ENCODE measurements around the gene NF1.

The NF1 gene

GRCh38 chr17:31060791-31061550, 33.8 kb upstream of the NF1 start:
- Histone ChIP-seq H3K23ac (ENCODE audit: low read length) (no peak overlapping the region), H3K79me2 (ENCODE audit: control insufficient read depth, insufficient read depth, low read length) (no peaks in the 10 kb centered on the region), H2AK5ac (ENCODE audit: low read length) (no peak overlapping the region), H3K4me2 (ENCODE audit: low read length) (no peak overlapping the region), H3K27ac (ENCODE audit: low read depth, low read length) (no peak overlapping the region), H3K36me3 (ENCODE audit: control insufficient read depth, insufficient read depth, low read length) (no peaks in the 10 kb centered on the region), H3K4me3 (ENCODE audit: low read length) (no peak overlapping the region), H3K4me1 (ENCODE audit: control insufficient read depth, low read depth, low read length) (no peaks in the 10 kb centered on the region), H2BK5ac (ENCODE audit: low read length) (no peak overlapping the region), H3K27me3 (ENCODE audit: insufficient read depth, low read length, poor library complexity) (peaks cover 2% of the 10 kb centered on the region), H4K8ac (ENCODE audit: low read depth, low read length) (no peak overlapping the region), H3K18ac (ENCODE audit: low read length) (no peak overlapping the region), H2BK15ac (replicated peaks; ENCODE audit: low read depth) (no peak overlapping the region), H3K79me1 (ENCODE audit: low read length) (no peaks in the 10 kb centered on the region), H3K9ac (ENCODE audit: low read length) (no peak overlapping the region), H2BK120ac (ENCODE audit: low read depth, low read length) (no peak overlapping the region), H4K5ac (ENCODE audit: low read length) (no peak overlapping the region), H3K56ac (ENCODE audit: low read length) (no peak overlapping the region), H3K4ac (ENCODE audit: low read depth, low read length) (no peak overlapping the region)
- no peak for DNase-seq
- no CpG with 5 or more reads among the region's 7 CpGs for WGBS (ENCODE audit: extremely low coverage, insufficient coverage, low lambda C conversion rate)

GRCh38 chr17:31061678-31062077, 33.1 kb upstream of the NF1 start:
- no peaks in the 10 kb centered on the region for H3K27me3 ChIP-seq (ENCODE audit: insufficient read depth, low read length, poor library complexity)
- WGBS (ENCODE audit: extremely low coverage, insufficient coverage, low lambda C conversion rate): no CpG with 5 or more reads among the region's 3 CpGs

GRCh38 chr17:31062346-31062745, 32.4 kb upstream of the NF1 start:
- no peaks in the 10 kb centered on the region for H3K36me3 ChIP-seq (ENCODE audit: control insufficient read depth, insufficient read depth, low read length)
- H3K79me2 ChIP-seq (ENCODE audit: control insufficient read depth, insufficient read depth, low read length): no peaks in the 10 kb centered on the region
- H4K5ac ChIP-seq (ENCODE audit: low read length): no peak overlapping the region
- H3K79me1 ChIP-seq (ENCODE audit: low read length): no peaks in the 10 kb centered on the region
- H2BK120ac ChIP-seq (ENCODE audit: low read depth, low read length): no peak overlapping the region
- H3K4me2 ChIP-seq (ENCODE audit: low read length): no peak overlapping the region
- H3K27me3 ChIP-seq (ENCODE audit: insufficient read depth, low read length, poor library complexity): no peaks in the 10 kb centered on the region
- no peak overlapping the region for H2AK5ac ChIP-seq (ENCODE audit: low read length)
- H3K27ac ChIP-seq (ENCODE audit: low read depth, low read length): no peak overlapping the region
- H2BK5ac ChIP-seq (ENCODE audit: low read length): no peak overlapping the region
- H3K56ac ChIP-seq (ENCODE audit: low read length): no peak overlapping the region
- no peak overlapping the region for H3K4me3 ChIP-seq (ENCODE audit: low read length)
- H2BK15ac ChIP-seq (replicated peaks; ENCODE audit: low read depth): no peak overlapping the region
- no peak overlapping the region for H3K23ac ChIP-seq (ENCODE audit: low read length)
- H3K4ac ChIP-seq (ENCODE audit: low read depth, low read length): no peak overlapping the region
- no peak for DNase-seq
- H3K18ac ChIP-seq (ENCODE audit: low read length): no peak overlapping the region
- no peak overlapping the region for H4K8ac ChIP-seq (ENCODE audit: low read depth, low read length)
- no peaks in the 10 kb centered on the region for H3K4me1 ChIP-seq (ENCODE audit: control insufficient read depth, low read depth, low read length)
- no peak overlapping the region for H3K9ac ChIP-seq (ENCODE audit: low read length)
- no CpG with 5 or more reads among the region's 3 CpGs for WGBS (ENCODE audit: extremely low coverage, insufficient coverage, low lambda C conversion rate)

More at GRCh38 chr17:31061678-31062077, 33.1 kb upstream of the NF1 start:
- Histone ChIP-seq H2BK120ac (ENCODE audit: low read depth, low read length) (no peak overlapping the region), H3K4me3 (ENCODE audit: low read length) (no peak overlapping the region), H3K18ac (ENCODE audit: low read length) (no peak overlapping the region), H4K5ac (ENCODE audit: low read length) (no peak overlapping the region), H3K4me2 (ENCODE audit: low read length) (no peak overlapping the region), H3K23ac (ENCODE audit: low read length) (no peak overlapping the region), H3K4me1 (ENCODE audit: control insufficient read depth, low read depth, low read length) (no peaks in the 10 kb centered on the region), H2BK5ac (ENCODE audit: low read length) (no peak overlapping the region), H2AK5ac (ENCODE audit: low read length) (no peak overlapping the region), H2BK15ac (replicated peaks; ENCODE audit: low read depth) (no peak overlapping the region), H3K79me1 (ENCODE audit: low read length) (no peaks in the 10 kb centered on the region), H3K56ac (ENCODE audit: low read length) (no peak overlapping the region), H3K9ac (ENCODE audit: low read length) (no peak overlapping the region), H3K36me3 (ENCODE audit: control insufficient read depth, insufficient read depth, low read length) (no peaks in the 10 kb centered on the region), H3K4ac (ENCODE audit: low read depth, low read length) (no peak overlapping the region), H4K8ac (ENCODE audit: low read depth, low read length) (no peak overlapping the region), H3K27ac (ENCODE audit: low read depth, low read length) (no peak overlapping the region), H3K79me2 (ENCODE audit: control insufficient read depth, insufficient read depth, low read length) (no peaks in the 10 kb centered on the region)
- peak; percentile 48 for DNase-seq

- no peak overlapping the region for H2AK5ac ChIP-seq (ENCODE audit: low read length)
- H3K27me3 ChIP-seq (ENCODE audit: insufficient read depth, low read length, poor library complexity): no peaks in the 10 kb centered on the region
- H3K4me2 ChIP-seq (ENCODE audit: low read length): no peak overlapping the region
- WGBS (ENCODE audit: extremely low coverage, insufficient coverage, low lambda C conversion rate): no CpG with 5 or more reads among the region's 2 CpGs
- H3K9ac ChIP-seq (ENCODE audit: low read length): no peak overlapping the region
- H2BK120ac ChIP-seq (ENCODE audit: low read depth, low read length): no peak overlapping the region
- no peaks in the 10 kb centered on the region for H3K4me1 ChIP-seq (ENCODE audit: control insufficient read depth, low read depth, low read length)
- H3K4ac ChIP-seq (ENCODE audit: low read depth, low read length): no peak overlapping the region
- no peak overlapping the region for H3K18ac ChIP-seq (ENCODE audit: low read length)
- no peak overlapping the region for H3K27ac ChIP-seq (ENCODE audit: low read depth, low read length)
- H4K8ac ChIP-seq (ENCODE audit: low read depth, low read length): no peak overlapping the region
- H3K79me2 ChIP-seq (ENCODE audit: control insufficient read depth, insufficient read depth, low read length): no peaks in the 10 kb centered on the region
- no peak overlapping the region for H3K4me3 ChIP-seq (ENCODE audit: low read length)
- DNase-seq: no peak
- H4K5ac ChIP-seq (ENCODE audit: low read length): no peak overlapping the region
- H3K36me3 ChIP-seq (ENCODE audit: control insufficient read depth, insufficient read depth, low read length): no peaks in the 10 kb centered on the region
- H2BK15ac ChIP-seq (replicated peaks; ENCODE audit: low read depth): no peak overlapping the region
- no peak overlapping the region for H3K23ac ChIP-seq (ENCODE audit: low read length)
- no peak overlapping the region for H3K56ac ChIP-seq (ENCODE audit: low read length)
- H3K79me1 ChIP-seq (ENCODE audit: low read length): no peaks in the 10 kb centered on the region
- H2BK5ac ChIP-seq (ENCODE audit: low read length): no peak overlapping the region
Observed at GRCh38 chr17:31064707-31065106, 30.1 kb upstream of the NF1 start.

- no peak for DNase-seq
- H3K9ac ChIP-seq (ENCODE audit: low read length): no peak overlapping the region
- H2BK15ac ChIP-seq (replicated peaks; ENCODE audit: low read depth): no peak overlapping the region
- no peaks in the 10 kb centered on the region for H3K79me1 ChIP-seq (ENCODE audit: low read length)
- no peak overlapping the region for H3K18ac ChIP-seq (ENCODE audit: low read length)
- no peak overlapping the region for H4K8ac ChIP-seq (ENCODE audit: low read depth, low read length)
- no peak overlapping the region for H3K4me3 ChIP-seq (ENCODE audit: low read length)
- no peak overlapping the region for H3K56ac ChIP-seq (ENCODE audit: low read length)
- no peaks in the 10 kb centered on the region for H3K79me2 ChIP-seq (ENCODE audit: control insufficient read depth, insufficient read depth, low read length)
- no peak overlapping the region for H2BK120ac ChIP-seq (ENCODE audit: low read depth, low read length)
- no peak overlapping the region for H3K27ac ChIP-seq (ENCODE audit: low read depth, low read length)
- H4K5ac ChIP-seq (ENCODE audit: low read length): no peak overlapping the region
- H2BK5ac ChIP-seq (ENCODE audit: low read length): no peak overlapping the region
- no peak overlapping the region for H3K4ac ChIP-seq (ENCODE audit: low read depth, low read length)
- no peaks in the 10 kb centered on the region for H3K27me3 ChIP-seq (ENCODE audit: insufficient read depth, low read length, poor library complexity)
- H3K36me3 ChIP-seq (ENCODE audit: control insufficient read depth, insufficient read depth, low read length): no peaks in the 10 kb centered on the region
- WGBS (ENCODE audit: extremely low coverage, insufficient coverage, low lambda C conversion rate): no CpG with 5 or more reads among the region's 2 CpGs
- H3K23ac ChIP-seq (ENCODE audit: low read length): no peak overlapping the region
- H2AK5ac ChIP-seq (ENCODE audit: low read length): no peak overlapping the region
- H3K4me1 ChIP-seq (ENCODE audit: control insufficient read depth, low read depth, low read length): no peaks in the 10 kb centered on the region
- H3K4me2 ChIP-seq (ENCODE audit: low read length): no peak overlapping the region
Observed at GRCh38 chr17:31067691-31068184, 27.0 kb upstream of the NF1 start.

- no peak overlapping the region for H3K27ac ChIP-seq (ENCODE audit: low read depth, low read length)
- no peak overlapping the region for H2BK15ac ChIP-seq (replicated peaks; ENCODE audit: low read depth)
- H2BK5ac ChIP-seq (ENCODE audit: low read length): no peak overlapping the region
- H3K36me3 ChIP-seq (ENCODE audit: control insufficient read depth, insufficient read depth, low read length): no peaks in the 10 kb centered on the region
- no CpG with 5 or more reads among the region's 4 CpGs for WGBS (ENCODE audit: extremely low coverage, insufficient coverage, low lambda C conversion rate)
- no peak overlapping the region for H3K4me2 ChIP-seq (ENCODE audit: low read length)
- no peaks in the 10 kb centered on the region for H3K79me2 ChIP-seq (ENCODE audit: control insufficient read depth, insufficient read depth, low read length)
- no peaks in the 10 kb centered on the region for H3K27me3 ChIP-seq (ENCODE audit: insufficient read depth, low read length, poor library complexity)
- H3K4ac ChIP-seq (ENCODE audit: low read depth, low read length): no peak overlapping the region
- H4K8ac ChIP-seq (ENCODE audit: low read depth, low read length): no peak overlapping the region
- no peak overlapping the region for H2AK5ac ChIP-seq (ENCODE audit: low read length)
- no peak overlapping the region for H3K9ac ChIP-seq (ENCODE audit: low read length)
- no peak overlapping the region for H3K56ac ChIP-seq (ENCODE audit: low read length)
- H3K18ac ChIP-seq (ENCODE audit: low read length): no peak overlapping the region
- H3K23ac ChIP-seq (ENCODE audit: low read length): no peak overlapping the region
- no peak overlapping the region for H2BK120ac ChIP-seq (ENCODE audit: low read depth, low read length)
- no peaks in the 10 kb centered on the region for H3K79me1 ChIP-seq (ENCODE audit: low read length)
- no peak overlapping the region for H4K5ac ChIP-seq (ENCODE audit: low read length)
- DNase-seq: peak; percentile 79
- H3K4me3 ChIP-seq (ENCODE audit: low read length): no peak overlapping the region
- H3K4me1 ChIP-seq (ENCODE audit: control insufficient read depth, low read depth, low read length): no peaks in the 10 kb centered on the region
Observed at GRCh38 chr17:31068291-31068690, 26.5 kb upstream of the NF1 start.
